Islet precursor cell (in vitro differentiated cells): ENCODE measurements around the gene ABI3.

Experiments used
- DNase-seq: peaks from one replicate; pipeline ENCODE4 v3.0.0-alpha.2; 2018

Gene ABI3

DNA sequence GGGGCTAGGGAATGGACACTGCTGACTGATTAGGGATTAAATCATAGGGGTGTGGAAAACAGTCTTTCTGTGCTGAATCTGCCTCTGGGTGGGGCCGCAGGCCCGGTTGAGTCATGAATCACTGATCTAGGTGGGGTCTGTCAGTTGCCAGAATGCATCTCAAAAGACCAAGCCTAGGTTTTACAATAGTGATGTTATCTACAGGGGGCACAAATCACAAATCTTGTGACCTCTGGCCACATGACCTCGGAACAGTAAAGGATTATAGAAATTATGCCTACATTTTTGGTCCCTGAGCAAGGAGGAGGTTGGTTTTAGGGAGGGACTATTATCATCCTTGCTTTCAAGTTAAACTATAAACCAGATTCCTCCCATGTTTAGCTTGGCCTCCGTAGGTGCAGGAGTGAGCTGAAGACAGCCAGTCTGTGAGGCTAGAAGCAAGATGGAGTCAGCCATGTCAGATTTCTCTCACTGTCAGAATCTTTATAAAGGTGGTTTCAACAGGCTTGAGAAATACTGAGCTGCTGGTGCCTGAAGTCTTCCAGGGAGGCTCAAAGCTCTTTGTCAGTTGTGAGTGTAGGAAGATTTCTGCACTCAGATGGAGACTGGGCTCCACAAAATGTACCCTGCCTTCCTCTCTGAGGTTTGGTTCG, 13.0 kb upstream of the ABI3 start:
- DNase-seq: no peak

DNA sequence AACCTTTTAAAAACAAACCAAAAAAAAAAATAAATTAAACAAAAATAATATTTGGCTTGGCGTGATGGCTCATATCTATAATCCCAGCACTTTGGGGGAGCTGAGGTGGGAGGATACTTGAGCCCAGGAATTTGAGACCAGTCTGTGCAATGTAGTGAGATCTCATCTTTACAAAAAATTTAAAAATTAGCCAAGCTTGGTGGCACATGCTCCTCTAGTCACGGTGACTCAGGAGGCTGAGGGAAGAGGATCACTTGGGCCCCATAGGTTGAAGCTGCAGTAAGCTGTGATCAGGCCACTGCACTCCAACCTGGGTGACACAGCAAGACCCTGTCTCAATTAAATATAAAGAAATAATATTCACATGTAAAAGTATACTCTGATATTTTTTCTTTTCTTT, 12.3 kb upstream of the ABI3 start:
- no peak for DNase-seq

DNA sequence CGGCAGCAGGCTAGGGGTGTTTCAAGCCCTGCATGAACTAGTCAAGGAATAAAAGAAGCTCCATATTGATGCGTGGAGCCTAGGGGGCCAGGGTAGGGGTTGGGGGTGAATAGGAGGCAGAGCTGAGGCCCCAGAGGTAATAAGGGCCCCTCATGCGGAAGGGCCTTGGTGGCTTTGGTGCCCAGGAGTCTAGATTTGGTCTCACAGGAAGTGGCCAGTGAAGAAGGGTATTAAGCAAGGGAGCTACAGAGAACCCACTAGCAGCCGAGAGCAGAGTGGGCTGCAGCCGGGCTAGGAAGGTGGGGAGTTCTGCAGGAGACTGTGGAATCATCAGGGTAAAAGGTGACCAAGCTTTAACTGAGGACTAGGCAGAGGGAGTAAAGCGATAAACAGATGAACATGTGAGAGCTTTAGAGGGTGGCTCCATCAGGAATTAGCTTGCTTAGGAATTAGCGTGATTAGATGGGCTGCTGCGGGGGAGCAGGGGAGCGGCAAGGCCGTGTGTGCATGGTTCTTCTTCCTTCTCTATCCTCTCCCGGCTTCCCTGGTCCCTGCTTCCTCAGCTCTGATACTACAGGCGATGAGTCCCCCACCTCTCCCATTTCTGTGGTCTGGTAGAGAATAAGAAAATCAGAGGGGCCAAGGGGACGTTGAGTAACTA, 10.0 kb upstream of the ABI3 start:
- no peak for DNase-seq

DNA sequence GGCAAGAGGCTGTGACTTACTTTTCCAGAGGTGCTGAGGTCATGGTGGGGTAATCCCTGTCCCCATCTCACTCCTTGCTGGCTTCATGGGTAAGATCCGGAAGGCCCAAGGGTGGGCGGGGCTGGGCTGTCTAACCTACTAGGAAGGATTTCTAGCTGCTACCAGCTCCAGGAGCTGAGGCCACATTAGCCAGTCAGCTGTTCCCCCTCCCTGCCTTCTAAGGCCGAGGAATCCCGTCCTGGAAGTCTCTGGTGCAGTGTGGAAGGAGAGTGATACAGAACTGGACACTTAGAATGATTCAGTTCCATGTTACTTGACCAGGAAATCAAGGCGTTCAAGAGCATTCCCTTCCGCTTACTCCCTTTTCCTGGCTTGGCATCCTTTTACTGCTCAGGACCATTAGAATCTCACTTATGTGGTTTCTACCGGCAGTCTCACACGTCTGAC, 9.0 kb upstream of the ABI3 start:
- DNase-seq: no peak

DNA sequence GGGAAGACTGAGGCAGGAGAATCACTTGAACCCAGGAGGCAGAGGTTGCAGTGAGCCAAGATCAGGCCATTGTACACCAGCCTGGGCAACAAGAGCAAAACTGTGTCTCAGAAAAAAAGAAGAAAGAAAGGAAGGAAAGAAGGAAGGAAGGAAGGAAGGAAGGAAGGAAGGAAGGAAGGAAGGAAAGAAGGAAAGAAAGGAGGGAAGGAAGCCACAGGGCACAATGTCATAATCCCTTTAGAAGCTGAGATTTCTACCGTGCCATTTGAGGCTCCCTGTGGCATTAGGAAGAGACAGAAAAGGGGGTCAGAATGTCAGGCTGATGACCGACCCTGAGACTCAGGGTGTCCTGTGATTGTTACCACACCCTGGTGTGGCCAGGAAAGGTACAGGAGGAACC, 6.7 kb upstream of the ABI3 start:
- DNase-seq: no peak

DNA sequence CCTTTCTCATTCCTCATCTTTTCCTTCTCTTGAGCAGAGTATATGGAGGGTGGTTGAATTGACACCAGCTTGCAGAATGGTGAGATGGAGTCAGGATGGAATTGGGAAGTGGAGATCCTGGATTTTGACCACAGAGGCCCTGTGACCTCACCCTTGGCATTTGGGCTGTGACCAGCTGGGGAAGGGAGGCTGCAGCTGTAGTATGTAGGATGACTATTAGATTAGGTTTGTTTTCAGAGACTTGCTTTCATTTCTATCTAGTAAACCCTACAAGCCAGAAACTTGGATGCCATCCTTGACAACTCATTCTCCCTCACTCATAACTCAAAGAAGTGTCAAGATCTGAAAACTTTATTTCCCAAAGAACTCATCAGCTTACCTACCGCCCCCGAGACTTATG, 6.0 kb upstream of the ABI3 start:
- no peak for DNase-seq

DNA sequence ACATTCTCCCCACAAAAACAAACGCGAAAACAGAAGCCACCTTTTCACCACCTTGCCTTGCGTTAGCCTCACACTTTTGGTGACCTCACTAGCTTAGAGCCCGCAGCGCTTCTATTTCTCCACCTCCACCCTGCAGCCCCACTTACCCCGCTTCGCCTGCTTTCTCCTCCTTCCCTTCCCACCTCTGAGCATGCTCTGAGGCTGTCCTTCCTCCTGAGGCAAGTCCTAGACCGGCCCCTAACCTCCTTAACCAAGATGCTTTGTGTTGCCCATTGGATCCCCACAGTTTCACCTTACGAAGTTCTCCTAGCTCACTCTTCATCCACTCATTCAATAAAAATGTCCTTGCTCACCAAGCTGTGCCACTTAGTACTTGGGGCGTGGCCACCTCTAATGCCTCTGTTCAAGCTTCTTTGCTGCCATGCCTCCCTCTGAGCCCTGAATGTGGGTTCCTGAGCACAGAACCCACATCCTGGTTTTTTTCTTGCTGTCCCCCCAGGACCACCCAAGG, 1.4 kb upstream of the ABI3 start:
- DNase-seq: no peak

DNA sequence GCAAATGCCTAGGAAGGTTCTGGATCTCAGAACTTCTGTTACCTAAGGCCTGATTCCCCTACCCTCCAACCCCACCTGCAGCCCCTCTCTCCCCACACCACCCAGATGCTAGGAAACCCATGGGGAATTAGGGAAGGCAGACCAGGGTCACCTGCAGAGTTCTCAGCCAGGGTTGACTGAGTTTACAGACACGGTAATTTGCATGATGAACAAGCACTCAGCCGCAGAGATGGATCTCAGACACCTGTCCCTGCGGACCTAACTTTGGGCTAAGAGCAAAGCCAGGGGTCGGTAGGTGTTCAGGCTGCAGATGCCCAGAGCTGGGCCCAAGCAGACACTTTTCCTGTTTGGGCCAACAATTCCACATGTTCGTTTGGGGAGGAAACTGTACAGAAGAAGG, 2.9 kb downstream of the ABI3 start:
- DNase-seq: no peak

DNA sequence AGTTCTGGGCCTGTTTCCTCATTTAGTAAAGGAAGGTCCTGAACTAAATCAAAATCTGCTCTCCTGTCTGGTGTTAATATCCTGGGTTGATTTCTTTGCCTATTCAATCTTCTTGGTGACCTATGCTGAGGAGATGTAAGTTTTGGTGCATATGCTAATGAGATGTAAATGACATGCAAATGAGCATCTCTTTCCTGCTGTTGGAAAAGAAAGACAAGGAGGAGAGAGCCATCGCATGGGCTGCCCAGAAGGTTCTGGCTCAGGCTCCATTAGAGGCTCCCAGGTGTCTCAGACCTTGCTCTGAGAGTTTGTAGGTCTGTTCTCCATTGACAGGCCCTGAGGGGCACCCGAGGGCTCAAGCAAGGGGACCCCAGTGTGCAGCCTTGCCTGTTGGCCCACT, 3.3 kb downstream of the ABI3 start:
- DNase-seq: no peak

DNA sequence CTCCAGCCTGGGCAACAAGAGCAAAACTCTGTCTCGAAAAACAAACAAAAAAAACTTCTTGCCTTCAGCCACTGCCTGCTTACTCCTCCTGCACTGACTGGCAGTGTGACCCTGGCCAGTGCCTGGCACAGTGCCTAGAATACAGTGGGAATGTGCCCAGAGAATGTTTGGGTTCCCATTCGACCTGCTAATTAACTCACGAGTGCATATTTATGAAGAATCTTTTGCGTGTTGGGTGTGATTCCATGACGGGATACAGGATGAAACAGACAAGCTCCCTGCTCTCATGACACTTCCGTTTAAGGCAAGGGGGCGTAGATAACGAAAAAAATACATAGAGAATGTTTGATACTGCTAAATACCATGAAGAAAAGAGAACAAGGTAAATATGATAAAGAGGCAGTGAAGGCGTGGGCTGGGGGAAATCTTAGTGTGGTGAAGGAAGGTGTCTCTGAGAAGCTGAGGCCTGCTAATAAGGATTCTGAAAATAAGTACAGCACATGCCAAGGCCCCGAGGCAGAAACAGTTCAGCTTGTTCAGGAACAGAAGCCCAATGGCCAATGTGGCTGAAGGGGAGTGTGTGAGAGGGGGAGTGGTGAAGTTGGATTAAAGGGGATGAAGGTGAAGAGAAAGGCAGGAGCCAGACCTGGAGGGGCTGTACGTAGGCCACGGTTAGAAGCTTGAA, 4.3 kb downstream of the ABI3 start:
- no peak for DNase-seq

DNA sequence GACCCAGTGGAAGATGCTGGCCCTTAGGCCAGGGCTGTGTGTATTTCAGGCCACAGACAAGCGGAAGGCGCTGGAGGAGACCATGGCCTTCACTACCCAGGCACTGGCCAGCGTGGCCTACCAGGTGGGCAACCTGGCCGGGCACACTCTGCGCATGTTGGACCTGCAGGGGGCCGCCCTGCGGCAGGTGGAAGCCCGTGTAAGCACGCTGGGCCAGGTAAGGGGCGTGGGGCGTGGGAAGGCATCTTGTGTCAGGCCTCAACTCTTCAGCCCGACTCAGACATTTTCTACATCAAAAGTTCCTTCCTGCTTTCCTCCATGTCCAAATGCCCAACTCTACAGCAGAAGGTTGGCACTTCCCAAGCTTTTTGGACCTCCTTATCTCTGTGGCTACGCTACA, 6.0 kb downstream of the ABI3 start:
- DNase-seq: no peak

DNA sequence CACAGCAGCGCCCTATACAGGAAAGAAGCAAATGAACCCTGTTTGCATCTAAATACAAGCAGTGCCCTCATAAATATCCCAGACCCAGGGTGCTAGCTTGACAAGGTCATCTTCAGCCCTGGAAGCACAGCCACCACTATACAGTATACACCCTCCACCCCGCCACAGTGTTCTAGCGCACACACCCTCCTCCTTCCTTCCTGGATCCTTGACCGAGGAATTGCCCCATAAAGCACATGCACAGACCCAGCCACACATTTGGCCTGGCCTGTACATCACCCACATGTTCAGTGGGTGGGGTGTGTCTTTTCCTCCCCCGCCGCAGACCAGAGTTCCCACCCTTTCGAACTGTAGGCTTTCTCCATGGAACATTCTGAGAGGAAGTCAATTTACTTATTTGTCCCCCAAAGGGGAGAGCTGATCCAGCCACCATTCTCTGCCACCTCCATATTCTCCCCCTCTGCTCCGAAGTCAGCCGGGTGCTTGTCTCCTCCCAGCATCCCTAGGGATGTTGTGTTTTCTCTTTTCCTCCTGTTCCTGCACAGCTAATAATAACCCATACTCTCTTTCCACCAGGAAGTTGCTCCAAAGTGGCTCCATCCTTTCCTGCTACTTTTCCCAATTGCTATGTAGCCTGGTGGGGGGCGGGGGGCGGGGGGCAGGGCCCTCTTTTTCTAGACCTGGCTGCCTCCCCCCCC, 6.6 kb downstream of the ABI3 start:
- DNase-seq: no peak

DNA sequence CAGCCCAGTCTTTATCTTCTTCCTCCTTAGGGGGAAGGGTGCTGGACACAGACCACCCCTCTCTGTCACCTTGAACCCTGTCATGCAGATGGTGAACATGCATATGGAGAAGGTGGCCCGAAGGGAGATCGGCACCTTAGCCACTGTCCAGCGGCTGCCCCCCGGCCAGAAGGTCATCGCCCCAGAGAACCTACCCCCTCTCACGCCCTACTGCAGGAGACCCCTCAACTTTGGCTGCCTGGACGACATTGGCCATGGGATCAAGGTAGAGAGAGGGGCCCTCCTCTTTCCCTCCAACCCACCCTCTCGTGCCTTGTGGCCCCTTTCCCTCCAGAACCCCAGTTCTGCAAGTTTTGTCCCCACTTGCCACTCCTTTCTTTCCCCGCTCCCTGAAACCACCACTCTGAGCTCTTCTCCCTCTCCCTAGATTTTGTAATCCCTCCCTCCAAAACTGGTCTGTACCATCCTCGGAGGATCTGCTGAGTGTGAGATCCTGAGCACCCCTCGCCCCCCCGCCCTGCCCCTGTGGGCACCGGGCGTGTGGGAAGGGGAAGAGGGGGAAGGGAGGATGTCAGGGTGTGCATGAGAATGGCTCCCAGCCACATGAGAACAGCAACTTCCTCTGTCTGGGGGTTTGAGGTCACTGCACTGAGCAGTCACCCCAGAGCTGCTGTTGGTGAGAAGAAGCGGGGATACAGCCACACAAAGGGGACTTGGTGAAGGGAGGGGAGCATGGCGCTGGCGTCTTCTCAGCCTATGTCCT, 7.3 kb downstream of the ABI3 start:
- DNase-seq: no peak

DNA sequence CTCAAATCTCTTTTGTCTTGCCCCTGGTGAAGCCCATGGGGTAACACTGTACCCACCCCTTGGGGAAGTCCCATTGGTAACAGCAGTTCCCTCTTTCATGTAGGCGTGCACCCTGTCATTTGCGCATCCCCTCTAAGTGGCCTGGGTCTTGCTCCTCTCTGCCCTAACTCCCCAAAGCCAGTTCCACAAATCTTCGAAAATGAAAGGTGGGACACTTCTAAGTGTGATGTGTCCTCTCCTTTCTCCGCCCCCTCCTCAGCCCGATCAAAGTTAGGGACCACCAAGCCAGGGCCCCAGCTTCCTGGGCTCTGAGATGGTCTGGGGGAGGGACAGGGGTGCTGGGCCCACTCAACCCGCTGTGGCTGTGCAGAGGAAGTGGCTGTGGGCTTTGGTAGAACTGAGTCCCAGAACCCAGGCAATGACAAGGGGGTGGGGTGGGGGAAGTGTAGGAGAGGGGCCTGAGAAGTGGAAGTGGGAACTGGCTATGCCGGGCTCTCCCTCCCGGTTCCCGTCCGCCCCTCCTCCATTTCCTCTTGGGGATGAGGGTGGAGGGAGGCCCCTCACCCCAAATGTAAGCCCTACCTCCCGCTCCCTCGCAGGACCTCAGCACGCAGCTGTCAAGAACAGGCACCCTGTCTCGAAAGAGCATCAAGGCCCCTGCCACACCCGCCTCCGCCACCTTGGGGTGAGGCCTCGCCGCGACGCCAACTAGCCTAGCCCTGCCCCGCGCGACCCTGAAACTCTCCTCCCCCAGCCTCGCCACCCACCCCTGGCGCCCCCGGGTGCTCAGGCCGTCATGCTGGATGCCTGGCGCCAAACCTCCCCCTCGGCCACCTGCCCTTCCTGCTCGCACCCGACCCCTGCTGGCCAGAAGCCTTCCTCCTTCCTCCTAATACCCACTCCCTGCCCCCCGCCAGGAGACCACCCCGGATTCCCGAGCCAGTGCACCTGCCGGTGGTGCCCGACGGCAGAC, 8.7 kb downstream of the ABI3 start:
- no peak for DNase-seq

DNA sequence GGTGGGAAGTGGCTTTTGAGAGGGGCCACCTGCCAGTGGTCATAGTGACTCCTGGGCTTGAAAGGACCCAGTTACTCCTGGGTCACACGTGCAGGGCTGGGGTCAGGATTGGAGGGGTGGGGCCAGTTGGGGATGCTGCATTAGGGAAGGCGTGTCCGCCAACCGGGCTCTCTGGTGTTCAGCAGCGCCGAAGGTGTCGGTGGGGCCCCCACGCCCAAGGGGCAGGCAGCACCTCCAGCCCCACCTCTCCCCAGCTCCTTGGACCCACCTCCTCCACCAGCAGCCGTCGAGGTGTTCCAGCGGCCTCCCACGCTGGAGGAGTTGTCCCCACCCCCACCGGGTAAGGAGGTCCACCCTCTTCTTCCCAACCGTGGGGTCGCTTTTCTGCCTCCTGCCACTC, 9.5 kb downstream of the ABI3 start:
- DNase-seq: no peak

DNA sequence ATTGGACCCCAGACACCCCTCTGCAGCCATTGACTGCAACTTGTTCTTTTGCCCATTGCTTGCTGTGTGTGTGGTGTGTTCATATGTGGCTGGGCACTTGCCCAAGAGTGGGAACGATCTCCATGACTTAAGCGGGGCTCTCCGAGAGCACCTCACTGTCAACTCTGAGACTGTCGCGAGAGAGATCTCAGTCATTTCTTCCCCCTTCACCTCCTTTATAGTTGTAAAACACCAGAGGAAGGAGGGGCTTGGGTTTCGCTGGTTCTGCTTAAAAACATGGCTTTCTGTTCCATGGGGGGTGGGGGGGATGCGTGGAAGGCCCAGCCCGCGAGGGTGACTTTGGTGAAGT, 12.6 kb downstream of the ABI3 start:
- DNase-seq: no peak

DNA sequence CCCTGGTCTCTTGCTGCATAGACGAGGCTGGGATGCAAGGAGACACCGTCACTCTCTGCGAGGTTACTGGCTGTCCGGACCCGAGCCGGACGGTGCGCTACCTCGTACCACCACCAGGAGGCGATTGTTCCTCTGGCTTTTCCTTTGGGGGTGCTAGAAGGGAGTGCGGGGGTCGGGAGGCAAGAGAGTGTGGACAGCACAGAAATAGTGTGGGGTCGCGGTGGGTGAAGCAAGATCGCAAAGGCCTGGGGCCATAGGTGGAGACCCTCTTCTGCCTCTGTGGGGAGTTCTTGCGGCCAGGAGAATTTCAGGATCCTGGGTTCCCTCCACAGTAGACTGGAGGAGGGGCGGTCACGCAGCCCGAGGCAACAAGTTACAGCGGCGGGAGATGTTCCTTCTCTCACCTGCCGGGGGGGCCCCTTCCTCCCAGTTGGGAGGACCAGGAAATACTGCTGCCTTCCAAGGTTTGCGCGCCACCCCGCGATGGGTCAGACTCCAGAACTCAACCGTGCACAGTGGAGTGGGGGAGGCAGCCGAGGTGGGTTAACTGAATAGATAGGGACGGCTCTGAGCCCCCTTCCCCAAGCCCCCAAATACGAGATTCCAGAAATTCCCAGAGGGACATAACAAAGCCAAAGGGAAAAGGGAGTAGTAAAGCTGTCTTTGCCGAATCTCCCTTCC, 13.2 kb downstream of the ABI3 start:
- peak; percentile 87 for DNase-seq

DNA sequence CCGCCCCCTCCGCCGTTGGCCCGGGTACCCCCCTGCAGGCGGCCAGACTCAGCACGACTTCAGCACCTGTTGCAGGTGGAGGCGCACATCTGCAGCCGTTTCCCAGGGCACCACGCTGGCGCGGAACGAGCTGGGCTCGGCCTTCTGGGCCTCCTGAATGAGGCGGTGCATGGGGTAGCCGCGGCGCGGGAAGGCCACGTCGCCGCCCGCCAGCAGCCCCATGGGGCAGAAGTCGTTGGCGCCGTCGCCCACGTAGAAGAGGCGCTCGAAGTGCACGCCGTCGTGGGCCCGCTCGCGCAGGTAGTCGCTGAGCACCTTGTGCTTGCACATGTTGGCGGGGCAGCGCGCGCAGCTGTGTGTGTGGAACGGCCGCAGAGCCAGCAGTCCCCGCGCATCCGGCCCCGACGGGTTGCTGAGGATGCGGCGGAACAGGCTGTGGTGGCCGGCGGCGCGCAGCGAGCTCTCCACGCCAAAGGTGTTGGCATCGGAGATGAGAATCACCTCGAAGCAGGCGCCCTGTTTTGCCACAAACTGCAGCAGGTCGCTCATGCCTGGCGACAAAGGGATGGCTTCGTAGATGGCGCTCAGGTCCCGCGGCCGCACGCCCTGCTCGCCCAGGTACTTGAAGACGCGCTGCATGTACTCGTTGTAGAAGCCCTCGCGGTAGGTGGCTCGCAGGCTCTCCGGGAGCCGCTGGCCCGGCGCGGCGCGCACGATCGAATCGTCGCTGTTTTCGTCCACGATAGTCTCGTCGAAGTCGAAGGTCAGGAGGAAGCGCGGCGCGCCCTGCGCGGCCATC, 13.9 kb downstream of the ABI3 start:
- peak; percentile 77 for DNase-seq

DNA sequence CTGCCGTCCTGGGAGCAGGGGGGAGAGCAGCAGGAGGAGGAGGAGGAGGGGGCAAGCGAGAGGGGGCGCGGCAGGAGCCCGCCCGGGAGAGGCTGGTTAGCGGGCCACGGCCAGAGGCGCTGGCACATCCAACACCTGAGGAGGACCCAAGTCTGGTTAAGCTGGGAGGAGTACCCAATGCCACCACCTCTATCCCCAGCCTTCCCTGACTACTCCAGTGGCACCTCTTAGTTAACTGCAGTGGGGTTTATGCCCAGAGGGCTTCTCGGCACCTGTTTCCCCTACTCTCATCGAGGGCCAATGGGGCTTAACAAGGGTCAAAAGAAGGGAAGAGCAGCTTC, 14.5 kb downstream of the ABI3 start:
- DNase-seq: no peak

DNA sequence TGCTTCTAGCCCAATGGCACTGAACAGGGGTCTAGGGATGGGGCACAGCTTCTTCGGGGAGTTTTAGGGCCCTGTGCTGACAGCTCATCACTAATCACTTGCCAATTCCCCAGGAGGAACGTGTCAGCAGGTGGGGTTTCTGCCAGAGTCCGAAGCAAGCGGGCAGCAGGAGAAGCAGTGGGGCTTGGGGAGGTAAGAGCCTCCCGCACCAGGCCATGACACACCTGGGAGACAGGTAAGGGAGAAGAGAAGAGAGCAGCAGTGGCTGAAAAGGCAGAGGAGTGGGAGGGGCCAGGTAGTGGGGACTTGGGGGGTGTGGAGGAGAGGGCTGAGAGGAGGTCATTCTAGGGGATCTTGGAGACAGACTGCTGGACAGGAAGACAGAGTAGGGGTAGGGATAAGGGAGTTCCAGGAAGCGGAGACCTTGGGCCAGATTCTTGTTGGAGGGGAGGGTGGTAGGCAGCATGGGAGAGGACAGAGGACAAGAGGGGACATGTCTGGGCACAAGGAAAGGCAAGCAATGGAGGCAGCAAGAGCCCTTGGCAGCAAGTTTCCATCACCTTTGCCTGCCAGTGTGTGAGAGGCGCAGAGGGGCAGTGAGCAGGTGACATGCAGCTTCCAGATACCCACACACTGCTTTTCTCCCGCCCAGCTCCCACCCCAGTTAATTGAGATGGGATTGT, 15.2 kb downstream of the ABI3 start:
- DNase-seq: no peak
